ENCODE results near the gene ASCL2.

ASCL2 gene

GRCh38 chr11:2318123-2318522 lies 47.7 kb upstream of the ASCL2 start:
- H3F3A ChIP-seq (ENCODE audit: control insufficient read depth, insufficient read depth) = no peaks in the 10 kb centered on the region
- H3K9me2 ChIP-seq (replicated peaks; ENCODE audit: control insufficient read depth, low read length) = no peaks in the 10 kb centered on the region
- H4K20me1 ChIP-seq (ENCODE audit: control insufficient read depth, insufficient read depth, low read depth, low read length) = no peaks in the 10 kb centered on the region
- no peaks in the 10 kb centered on the region for H3K27me3 ChIP-seq (ENCODE audit: control insufficient read depth, low read length)
- TF ChIP-seq EZH2phosphoT487 (IDR thresholded peaks at IDR 0.05; ENCODE audit: borderline replicate concordance, low read length) = no peak
- TF ChIP-seq, protein P1, sequence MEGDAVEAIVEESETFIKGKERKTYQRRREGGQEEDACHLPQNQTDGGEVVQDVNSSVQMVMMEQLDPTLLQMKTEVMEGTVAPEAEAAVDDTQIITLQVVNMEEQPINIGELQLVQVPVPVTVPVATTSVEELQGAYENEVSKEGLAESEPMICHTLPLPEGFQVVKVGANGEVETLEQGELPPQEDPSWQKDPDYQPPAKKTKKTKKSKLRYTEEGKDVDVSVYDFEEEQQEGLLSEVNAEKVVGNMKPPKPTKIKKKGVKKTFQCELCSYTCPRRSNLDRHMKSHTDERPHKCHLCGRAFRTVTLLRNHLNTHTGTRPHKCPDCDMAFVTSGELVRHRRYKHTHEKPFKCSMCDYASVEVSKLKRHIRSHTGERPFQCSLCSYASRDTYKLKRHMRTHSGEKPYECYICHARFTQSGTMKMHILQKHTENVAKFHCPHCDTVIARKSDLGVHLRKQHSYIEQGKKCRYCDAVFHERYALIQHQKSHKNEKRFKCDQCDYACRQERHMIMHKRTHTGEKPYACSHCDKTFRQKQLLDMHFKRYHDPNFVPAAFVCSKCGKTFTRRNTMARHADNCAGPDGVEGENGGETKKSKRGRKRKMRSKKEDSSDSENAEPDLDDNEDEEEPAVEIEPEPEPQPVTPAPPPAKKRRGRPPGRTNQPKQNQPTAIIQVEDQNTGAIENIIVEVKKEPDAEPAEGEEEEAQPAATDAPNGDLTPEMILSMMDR (IDR thresholded peaks at IDR 0.05; ENCODE audit: low read depth, low read length, poor library complexity, severe bottlenecking) = no peak
- no peak overlapping the region for H3K4me3 ChIP-seq (ENCODE audit: low read length)
- H3K4me1 ChIP-seq (ENCODE audit: control insufficient read depth, low read length) = no peaks in the 10 kb centered on the region
- no peak overlapping the region for H3K4me2 ChIP-seq (ENCODE audit: low read length)
- no peaks in the 10 kb centered on the region for H3K36me3 ChIP-seq (ENCODE audit: control insufficient read depth, low read length)
- no peak overlapping the region for H3K27ac ChIP-seq (ENCODE audit: low read depth, low read length)
- H3K9me3 ChIP-seq (ENCODE audit: control insufficient read depth, insufficient read depth, low read length) = no peaks in the 10 kb centered on the region
- H3K79me2 ChIP-seq (ENCODE audit: control insufficient read depth, low read length) = no peaks in the 10 kb centered on the region

- H3K4me2 ChIP-seq (ENCODE audit: low read length) = no peak overlapping the region
- no peak for TF ChIP-seq EZH2phosphoT487 (IDR thresholded peaks at IDR 0.05; ENCODE audit: borderline replicate concordance, low read length)
- TF ChIP-seq, protein P1 (IDR thresholded peaks at IDR 0.05; ENCODE audit: low read depth, low read length, poor library complexity, severe bottlenecking) = no peak
- no peaks in the 10 kb centered on the region for H3F3A ChIP-seq (ENCODE audit: control insufficient read depth, insufficient read depth)
Measured at GRCh38 chr11:2317354-2318050, 47.1 kb upstream of the ASCL2 start.

DNA sequence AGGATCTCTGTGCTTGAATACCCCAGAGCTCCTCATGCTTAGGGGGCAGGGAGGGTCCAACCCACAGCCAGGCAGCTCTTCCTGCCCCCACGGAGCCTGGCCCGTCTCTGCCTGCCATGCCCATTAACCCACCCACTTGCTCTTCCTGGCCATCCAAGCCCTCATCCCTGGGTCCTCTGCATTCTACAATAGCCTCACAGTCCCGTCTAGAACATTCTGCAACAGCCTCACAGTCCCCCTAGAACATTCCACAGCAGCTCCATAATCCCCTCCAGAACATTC lies 46.5 kb upstream of the ASCL2 start:
- TF ChIP-seq EZH2phosphoT487 (IDR thresholded peaks at IDR 0.05; ENCODE audit: borderline replicate concordance, low read length) = no peak
- TF ChIP-seq, protein P1 (IDR thresholded peaks at IDR 0.05; ENCODE audit: low read depth, low read length, poor library complexity, severe bottlenecking) = no peak
- no peaks in the 10 kb centered on the region for H3F3A ChIP-seq (ENCODE audit: control insufficient read depth, insufficient read depth)
- H3K27ac ChIP-seq (ENCODE audit: low read depth, low read length) = no peak overlapping the region
- H3K4me3 ChIP-seq (ENCODE audit: low read length) = no peak overlapping the region
- no peaks in the 10 kb centered on the region for H3K9me3 ChIP-seq (ENCODE audit: control insufficient read depth, insufficient read depth, low read length)
- H3K4me2 ChIP-seq (ENCODE audit: low read length) = no peak overlapping the region
- no peaks in the 10 kb centered on the region for H3K79me2 ChIP-seq (ENCODE audit: control insufficient read depth, low read length)
- H3K4me1 ChIP-seq (ENCODE audit: control insufficient read depth, low read length) = no peaks in the 10 kb centered on the region
- no peaks in the 10 kb centered on the region for H4K20me1 ChIP-seq (ENCODE audit: control insufficient read depth, insufficient read depth, low read depth, low read length)
- no peaks in the 10 kb centered on the region for H3K36me3 ChIP-seq (ENCODE audit: control insufficient read depth, low read length)
- H3K27me3 ChIP-seq (ENCODE audit: control insufficient read depth, low read length) = no peaks in the 10 kb centered on the region
- no peaks in the 10 kb centered on the region for H3K9me2 ChIP-seq (replicated peaks; ENCODE audit: control insufficient read depth, low read length)

More at GRCh38 chr11:2317354-2318050, 47.1 kb upstream of the ASCL2 start:
- Histone ChIP-seq H4K20me1 (ENCODE audit: control insufficient read depth, insufficient read depth, low read depth, low read length) (no peaks in the 10 kb centered on the region), H3K27me3 (ENCODE audit: control insufficient read depth, low read length) (no peaks in the 10 kb centered on the region), H3K9me2 (replicated peaks; ENCODE audit: control insufficient read depth, low read length) (no peaks in the 10 kb centered on the region), H3K79me2 (ENCODE audit: control insufficient read depth, low read length) (no peaks in the 10 kb centered on the region), H3K27ac (ENCODE audit: low read depth, low read length) (no peak overlapping the region), H3K4me3 (ENCODE audit: low read length) (no peak overlapping the region), H3K36me3 (ENCODE audit: control insufficient read depth, low read length) (no peaks in the 10 kb centered on the region), H3K4me1 (ENCODE audit: control insufficient read depth, low read length) (no peaks in the 10 kb centered on the region), H3K9me3 (ENCODE audit: control insufficient read depth, insufficient read depth, low read length) (no peaks in the 10 kb centered on the region)
